Calu3 (cell line): Measurements from ENCODE around the gene SEMA3B. TPM values are rescaled to one million over a fixed set of nuclear protein-coding genes. Genes with fewer than 3 reads are reported as not detected.

Experiments used
- BruUV-seq: library from RNA; stranded (reverse); fragments of 400-500 nt; replicated peaks from 2 replicates; lab custom pipeline; 2021; lab: Mats Ljungman, UMichigan
- CTCF ChIA-PET: fragments of 300-600 bp; sonication (Branson Sonifier 250); formaldehyde crosslinking; loops from one replicate; lab custom pipeline; 2022; ENCODE audit warnings: antibody characterized with exemption; lab: Charles Lee
- DNase-seq: peaks from one replicate; pipeline ENCODE4 v3.0.0; 2022
- H3K27ac Mint-ChIP-seq: one replicate; pipeline ENCODE4 v1.8.0; 2022; ENCODE audit warnings: mixed read lengths; ENCODE audit not compliant: unreplicated experiment
- H3K27me3 Mint-ChIP-seq: one replicate; pipeline ENCODE4 v1.8.0; 2022; ENCODE audit warnings: mixed read lengths; ENCODE audit not compliant: unreplicated experiment
- H3K36me3 Mint-ChIP-seq: one replicate; pipeline ENCODE4 v1.8.0; 2022; ENCODE audit warnings: mild to moderate bottlenecking, moderate library complexity, mixed read lengths; ENCODE audit not compliant: insufficient read depth, unreplicated experiment
- H3K4me1 Mint-ChIP-seq: one replicate; pipeline ENCODE4 v1.8.0; 2022; ENCODE audit warnings: mild to moderate bottlenecking, low read depth, mixed read lengths; ENCODE audit not compliant: unreplicated experiment
- H3K4me3 Mint-ChIP-seq: one replicate; pipeline ENCODE4 v1.8.0; 2022; ENCODE audit warnings: mild to moderate bottlenecking, low read depth, moderate library complexity, mixed read lengths; ENCODE audit not compliant: unreplicated experiment
- H3K9me3 Mint-ChIP-seq: one replicate; pipeline ENCODE4 v1.8.0; 2022; ENCODE audit warnings: low read depth, mixed read lengths; ENCODE audit not compliant: unreplicated experiment
- CTCF ChIP-seq: fragments of 200-600 bp; IDR thresholded peaks from one replicate; pipeline ENCODE4 v1.8.0; 2022; ENCODE audit warnings: antibody characterized with exemption; ENCODE audit not compliant: unreplicated experiment
- intact Hi-C: fragments of 100-400 bp; cut with micrococcal nuclease; formaldehyde crosslinking; loops from one replicate; pipeline ENCODE4 v1.10.0; 2022; ENCODE audit not compliant: unreplicated experiment
- total RNA-seq: library from RNA; stranded (reverse); gene quantifications from 2 replicates; pipeline ENCODE4 v1.2.3, GENCODE V29; 2022

The SEMA3B gene
- total RNA-seq, 1 experiment from 2014 or later = 20.3 TPM

DNA sequence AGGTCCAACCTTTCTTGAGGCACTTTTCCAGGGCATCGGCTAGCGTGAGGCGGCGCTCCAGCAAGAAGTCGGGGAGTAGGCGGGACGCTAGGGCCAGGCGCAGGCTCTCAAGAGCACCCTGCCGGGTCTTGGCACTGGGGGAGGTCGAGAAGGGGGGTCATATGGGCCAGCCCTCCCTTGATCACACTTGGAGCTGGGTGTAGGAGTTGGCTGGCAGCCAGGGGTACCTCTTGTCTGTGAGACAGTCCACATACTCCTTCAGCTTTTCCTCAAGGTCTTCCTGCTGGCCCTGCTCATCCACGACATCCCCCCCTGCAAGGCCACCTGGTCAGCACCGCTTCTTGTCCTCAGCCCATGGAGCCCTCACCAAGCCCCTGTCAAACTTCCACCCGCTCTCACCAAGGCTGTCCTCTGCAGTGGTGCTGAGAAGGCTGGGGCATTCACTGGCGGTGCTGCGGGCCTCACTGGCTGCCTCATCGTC lies 21.3 kb downstream of the SEMA3B start:
- Mint-ChIP-seq H3K4me3 (peak overlapping the region; percentile 73), H3K4me1 (peaks cover 19% of the 10 kb centered on the region), H3K27me3 (no peaks in the 10 kb centered on the region), H3K36me3 (peaks cover 37% of the 10 kb centered on the region), H3K27ac (no peak overlapping the region), H3K9me3 (no peaks in the 10 kb centered on the region)
- TF ChIP-seq CTCF = no peak
- intact Hi-C loops = loop anchor here (2.0 kb wide), 1 partner anchor 55 kb away; no protein-coding TSS in a partner anchor
- DNase-seq = no peak
- BruUV-seq = no TSS peak
- CTCF ChIA-PET = no interaction called here

DNA sequence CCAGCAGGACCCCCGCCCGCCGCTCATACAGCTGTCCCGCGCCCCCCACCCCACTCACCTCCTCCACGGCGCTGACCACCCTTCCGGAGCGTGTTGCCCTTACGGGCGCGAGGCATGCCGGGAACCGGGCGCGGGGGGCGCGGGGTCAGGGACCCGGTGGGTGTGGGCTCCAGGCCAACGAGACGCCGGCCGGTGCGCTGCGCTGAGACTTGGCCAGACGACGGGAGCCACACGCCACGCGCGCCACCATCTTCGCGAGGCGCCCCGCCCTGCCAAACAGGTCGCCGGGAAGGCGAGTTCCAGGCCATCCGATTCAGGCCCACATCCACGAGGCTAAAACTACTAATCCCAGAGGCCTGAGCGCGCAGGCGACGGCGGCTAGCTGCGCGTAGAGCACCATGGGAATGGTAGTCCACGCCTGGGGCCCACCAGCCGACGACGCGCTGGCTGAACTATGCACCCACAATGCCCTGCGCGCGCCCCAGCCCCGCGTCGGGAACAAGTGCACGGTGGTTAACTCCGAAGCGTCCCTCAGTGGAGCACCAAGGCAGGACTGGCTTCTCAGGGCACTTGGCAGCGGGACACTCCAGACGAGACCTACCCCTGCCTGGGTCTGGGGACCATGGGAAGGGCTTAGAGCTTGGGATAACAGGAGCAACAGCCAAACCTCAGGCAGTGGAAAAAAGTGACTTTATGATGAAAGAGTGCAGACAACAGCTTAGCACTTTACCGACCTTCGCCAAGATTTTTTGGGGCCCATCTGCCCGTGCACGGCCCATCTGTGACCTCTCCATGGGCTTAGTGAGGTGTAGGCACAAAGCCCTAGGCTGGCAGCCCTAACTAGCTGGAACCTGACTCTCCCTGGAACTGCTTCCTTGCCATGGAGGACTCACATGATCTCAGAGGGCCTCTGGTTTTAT lies 23.5 kb downstream of the SEMA3B start, which contains the start of gene IFRD2:
TSS of gene IFRD2 (minus strand) at position 271 of the 920 bp plus-strand sequence. CDS start at position 116, 155 bp downstream.
- peak; percentile 95 for DNase-seq
- intact Hi-C loops = no loop called here
- Mint-ChIP-seq H3K4me3 (peak within 1 kb of the TSS; percentile 73), H3K27ac (peak within 1 kb of the TSS; percentile 92), H3K27me3 (no peaks in the 10 kb centered on the region), H3K9me3 (no peaks in the 10 kb centered on the region), H3K4me1 (peaks cover 19% of the 10 kb centered on the region), H3K36me3 (peaks cover 37% of the 10 kb centered on the region)
- TF ChIP-seq CTCF = no peak
- BruUV-seq = TSS peak; percentile 85
- CTCF ChIA-PET = interaction anchor here (0.6 to 2.1 kb wide), 4 partner anchors 23 to 45 kb away, joined by 4 to 6 read pairs (median 4); partner anchors contain the start of genes SEMA3B and TUSC2

GRCh38 chr3:50293079-50293801 lies 24.3 kb downstream of the SEMA3B start:
- H3K27me3 Mint-ChIP-seq = no peaks in the 10 kb centered on the region

More at GRCh38 chr3:50293079-50293801, 24.3 kb downstream of the SEMA3B start:
- intact Hi-C loops = no loop called here
- no peak for DNase-seq
- Mint-ChIP-seq H3K9me3 (no peaks in the 10 kb centered on the region), H3K4me3 (peak overlapping the region; percentile 73), H3K27ac (peak overlapping the region; percentile 92), H3K36me3 (peaks cover 33% of the 10 kb centered on the region), H3K4me1 (peaks cover 23% of the 10 kb centered on the region)
- no peak for TF ChIP-seq CTCF
- BruUV-seq = no TSS peak
- CTCF ChIA-PET = interaction anchor here (2.1 kb wide), 1 partner anchor 35 kb away, joined by 6 read pairs; the partner anchor contains the start of gene TUSC2
